Thymus (tissue), 11 donors: Measurements from ENCODE around the gene CFAP97D2. TPM values are rescaled to one million over a fixed set of nuclear protein-coding genes. Genes with fewer than 3 reads are reported as not detected.
"Not testable (repeated sequence)": the region's sequence is repeated elsewhere in the genome, so short reads cannot be mapped to it uniquely, and the experiment has no call there.

Source experiments
- DNase-seq, 9 donors: peaks; one replicate each; pipeline ENCODE4 v3.0.0-alpha.2; 2013; ENCODE audit warnings: low spot score in 9 of 9, low read depth in 6 of 9, missing footprints in 1 of 9
- H3K27ac ChIP-seq, 2 donors: one replicate each; pipeline ENCODE4 v1.5.1; 2013; ENCODE audit warnings: control low read depth in 1 of 2, low read depth in 1 of 2, low read length in 1 of 2, mild to moderate bottlenecking in 1 of 2, moderate library complexity in 1 of 2
- H3K27me3 ChIP-seq, 2 donors: one replicate each; pipeline ENCODE4 v1.5.1; 2013; ENCODE audit warnings: low read length in 1 of 2; ENCODE audit not compliant: control insufficient read depth in 2 of 2, insufficient read depth in 1 of 2
- H3K36me3 ChIP-seq, 2 donors: one replicate each; pipeline ENCODE4 v1.5.1; 2013; ENCODE audit warnings: low read length in 1 of 2, mild to moderate bottlenecking in 1 of 2, moderate library complexity in 1 of 2; ENCODE audit not compliant: control insufficient read depth in 2 of 2, insufficient read depth in 2 of 2
- H3K4me1 ChIP-seq, 2 donors: one replicate each; pipeline ENCODE4 v1.5.1; 2013; ENCODE audit warnings: low read length in 2 of 2; ENCODE audit not compliant: control insufficient read depth in 2 of 2, insufficient read depth in 2 of 2
- H3K4me3 ChIP-seq, 2 donors: one replicate each; pipeline ENCODE4 v1.5.1; 2013; ENCODE audit warnings: low read length in 2 of 2, control low read depth in 1 of 2, mild to moderate bottlenecking in 1 of 2
- H3K9me3 ChIP-seq, 2 donors: one replicate each; pipeline ENCODE4 v1.5.1; 2013; ENCODE audit warnings: low read length in 1 of 2, mild to moderate bottlenecking in 1 of 2; ENCODE audit not compliant: control insufficient read depth in 2 of 2, insufficient read depth in 1 of 2
- WGBS: extraction: QIAGEN DNeasy Blood & Tissue Kit; methylation state at CpG from one replicate; pipeline ENCODE4 v1.1.7; 2013; 5-methylcytosine and 5-hydroxymethylcytosine counted together
- polyA plus RNA-seq: library from polyadenylated mRNA; stranded (reverse); fragments of 200-250 nt; gene quantifications from one replicate; pipeline ENCODE4 v1.2.3, GENCODE V29; 2013
- total RNA-seq: library from RNA; stranded (reverse); fragments of 120-200 nt; gene quantifications from one replicate; pipeline ENCODE4 v1.2.4, GENCODE V29; 2013
- donor health status: healthy.

CFAP97D2 gene
- total and polyA plus RNA-seq, 2 donors = 0.34 to 0.66 TPM

DNA sequence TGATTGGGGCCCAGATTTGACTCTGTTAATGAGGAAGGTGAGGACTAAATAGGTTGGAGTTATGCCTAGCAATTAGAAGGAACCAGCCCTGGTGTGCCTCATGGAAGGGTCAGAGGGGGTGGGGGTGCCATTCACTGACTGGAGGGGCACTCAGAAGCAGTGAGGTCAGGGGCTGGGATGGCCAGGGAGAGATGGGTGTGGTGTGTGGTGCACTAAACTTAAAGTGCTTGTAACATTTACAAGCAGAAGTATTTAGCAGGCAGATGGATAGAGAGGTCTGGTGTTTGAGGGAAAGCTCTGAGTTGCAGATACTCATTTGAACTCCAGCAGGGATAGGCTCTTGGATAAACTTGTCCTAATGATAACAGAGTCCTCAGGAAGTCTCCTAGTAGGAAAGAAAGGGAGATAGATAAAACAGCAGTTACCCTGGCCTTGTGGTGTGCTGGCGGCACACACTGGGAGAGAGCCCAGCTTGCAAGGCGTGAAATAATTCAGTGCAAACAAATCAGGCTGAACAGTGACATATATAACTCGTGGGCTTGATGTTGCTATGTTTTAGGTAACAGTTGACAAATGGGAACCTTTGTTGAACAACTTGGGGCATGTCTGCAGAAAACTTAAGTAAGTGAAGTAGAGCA lies 82.4 kb downstream of the CFAP97D2 start:
- H3K9me3 ChIP-seq = no peaks in the 10 kb centered on the region
- no peaks in the 10 kb centered on the region for H3K27me3 ChIP-seq
- no peak overlapping the region for H3K27ac ChIP-seq
- H3K4me1 ChIP-seq = peaks cover 10 to 42% of the 10 kb centered on the region in 2 donors
- 90% methylated on average over 3 of the region's 3 CpGs for WGBS
- no peak for DNase-seq
- H3K36me3 ChIP-seq = peaks cover 62 to 96% of the 10 kb centered on the region in 2 donors
- no peak overlapping the region for H3K4me3 ChIP-seq

DNA sequence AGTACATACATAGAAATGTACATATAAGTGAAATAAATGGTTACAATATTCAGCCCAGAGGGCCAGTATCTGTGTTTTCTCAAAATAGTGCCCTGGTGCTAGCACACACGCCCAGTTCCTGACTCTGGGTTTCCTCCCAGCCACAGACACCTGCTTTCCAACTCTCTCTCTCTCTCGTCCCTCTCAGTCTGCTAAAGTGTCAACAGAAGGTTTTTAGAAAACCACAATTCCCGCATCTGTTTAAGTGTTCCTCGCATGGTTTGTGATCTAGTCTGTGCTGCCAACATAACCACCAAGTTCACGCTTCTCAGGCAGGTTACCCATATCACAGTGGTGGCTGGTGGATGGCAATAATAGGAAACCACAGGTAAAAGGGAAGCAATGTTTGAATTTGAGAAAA lies 84.5 kb downstream of the CFAP97D2 start:
- Histone ChIP-seq H3K27ac (peak overlapping the region in 1 of 2 donors; percentile 73), H3K4me3 (no peak overlapping the region), H3K9me3 (no peaks in the 10 kb centered on the region), H3K27me3 (no peaks in the 10 kb centered on the region), H3K4me1 (peaks cover 10 to 42% of the 10 kb centered on the region in 2 donors), H3K36me3 (peaks cover 66 to 93% of the 10 kb centered on the region in 2 donors)
- WGBS = 4% methylated on average over 5 of the region's 5 CpGs
- DNase-seq = peak in 6 of 9 donors; percentile 16 to 81 (median 42)

DNA sequence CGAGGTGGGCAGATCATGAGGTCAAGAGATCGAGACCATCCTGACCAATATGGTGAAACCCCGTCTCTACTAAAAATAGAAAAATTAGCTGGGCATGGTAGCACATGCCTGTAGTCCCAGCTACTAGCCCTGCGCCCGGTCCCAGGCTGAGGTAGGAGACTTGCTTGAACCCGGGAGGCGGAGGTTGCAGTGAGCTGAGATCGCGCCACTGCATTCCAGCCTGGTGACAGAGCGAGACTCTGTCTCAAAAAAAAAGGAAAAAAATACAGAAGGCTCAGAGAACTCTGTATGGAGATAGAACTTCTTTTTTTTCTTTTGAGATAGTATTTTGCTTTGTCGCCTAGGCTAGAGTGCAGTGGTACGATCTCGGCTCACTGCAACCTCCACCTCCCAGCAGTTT lies 85.3 kb downstream of the CFAP97D2 start:
- H3K9me3 ChIP-seq, H3K4me3 ChIP-seq, H3K27me3 ChIP-seq, H3K27ac ChIP-seq, DNase-seq: not testable (repeated sequence)
- H3K4me1 ChIP-seq = peaks cover 10 to 42% of the 10 kb centered on the region in 2 donors
- 96% methylated on average over 13 of the region's 13 CpGs for WGBS
- peaks cover 72 to 93% of the 10 kb centered on the region in 2 donors for H3K36me3 ChIP-seq

DNA sequence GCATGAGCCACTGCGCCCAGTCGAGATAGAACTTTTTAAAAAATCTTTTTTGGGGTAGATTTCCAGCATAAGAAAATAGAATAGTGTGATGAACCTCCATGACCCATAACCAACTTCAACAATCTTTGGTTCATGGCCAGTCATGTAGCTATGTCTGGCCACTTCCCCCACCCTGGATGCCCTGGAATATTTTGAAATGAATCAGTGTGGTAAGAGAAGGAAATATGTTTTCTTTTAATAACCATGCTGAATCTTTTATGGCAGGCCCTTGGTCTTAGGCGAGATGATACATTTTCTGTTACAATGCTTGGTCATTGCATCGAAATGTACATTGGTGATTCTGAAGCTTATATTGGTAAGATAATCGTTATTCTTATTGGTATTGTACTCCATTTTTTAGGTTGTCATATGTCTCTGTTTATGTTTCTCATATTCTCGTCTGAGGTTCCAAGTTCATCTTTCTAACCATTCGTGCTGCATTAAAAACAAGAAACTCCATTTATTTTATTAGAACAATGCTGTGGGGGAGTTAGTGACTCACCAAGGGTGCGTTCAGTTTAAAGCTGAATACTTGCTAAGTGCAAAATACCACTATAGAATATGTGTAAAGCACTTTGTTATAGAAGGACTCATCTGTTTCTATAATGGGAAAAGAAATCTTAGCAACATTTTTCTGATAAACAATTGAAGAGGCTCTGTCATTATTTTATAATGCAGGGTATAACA lies 86.0 kb downstream of the CFAP97D2 start:
- Histone ChIP-seq H3K27ac (no peak overlapping the region), H3K9me3 (no peaks in the 10 kb centered on the region), H3K4me1 (peaks cover 10 to 37% of the 10 kb centered on the region in 2 donors), H3K36me3 (peaks cover 69 to 91% of the 10 kb centered on the region in 2 donors), H3K4me3 (no peak overlapping the region), H3K27me3 (no peaks in the 10 kb centered on the region)
- DNase-seq = no peak
- WGBS = 98% methylated on average over 8 of the region's 8 CpGs

DNA sequence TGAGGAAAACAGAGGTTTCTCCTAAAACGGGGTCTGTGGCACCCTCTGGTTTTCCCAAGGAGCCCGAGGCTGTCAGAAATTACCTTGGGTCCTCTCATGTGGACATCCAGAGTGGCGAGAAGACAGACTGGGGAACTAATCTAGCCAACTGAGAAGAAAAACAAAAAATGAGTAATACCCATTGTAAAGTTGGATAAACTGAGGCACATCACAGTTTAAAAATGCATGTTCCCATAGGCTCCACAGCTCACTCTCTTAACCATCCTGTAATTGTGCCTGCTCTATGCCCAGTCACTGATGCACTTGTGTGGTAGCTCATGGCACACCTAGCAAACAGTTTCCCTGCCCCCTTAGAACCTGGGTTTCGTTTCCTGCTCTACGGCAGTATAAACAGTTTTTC lies 87.2 kb downstream of the CFAP97D2 start:
- peaks cover 68 to 86% of the 10 kb centered on the region in 2 donors for H3K36me3 ChIP-seq
- H3K4me1 ChIP-seq = peaks cover 10 to 27% of the 10 kb centered on the region in 2 donors
- H3K4me3 ChIP-seq = no peak overlapping the region
- H3K9me3 ChIP-seq = no peaks in the 10 kb centered on the region
- no peaks in the 10 kb centered on the region for H3K27me3 ChIP-seq
- DNase-seq = no peak
- WGBS = 99% methylated on average over 5 of the region's 5 CpGs
- no peak overlapping the region for H3K27ac ChIP-seq

DNA sequence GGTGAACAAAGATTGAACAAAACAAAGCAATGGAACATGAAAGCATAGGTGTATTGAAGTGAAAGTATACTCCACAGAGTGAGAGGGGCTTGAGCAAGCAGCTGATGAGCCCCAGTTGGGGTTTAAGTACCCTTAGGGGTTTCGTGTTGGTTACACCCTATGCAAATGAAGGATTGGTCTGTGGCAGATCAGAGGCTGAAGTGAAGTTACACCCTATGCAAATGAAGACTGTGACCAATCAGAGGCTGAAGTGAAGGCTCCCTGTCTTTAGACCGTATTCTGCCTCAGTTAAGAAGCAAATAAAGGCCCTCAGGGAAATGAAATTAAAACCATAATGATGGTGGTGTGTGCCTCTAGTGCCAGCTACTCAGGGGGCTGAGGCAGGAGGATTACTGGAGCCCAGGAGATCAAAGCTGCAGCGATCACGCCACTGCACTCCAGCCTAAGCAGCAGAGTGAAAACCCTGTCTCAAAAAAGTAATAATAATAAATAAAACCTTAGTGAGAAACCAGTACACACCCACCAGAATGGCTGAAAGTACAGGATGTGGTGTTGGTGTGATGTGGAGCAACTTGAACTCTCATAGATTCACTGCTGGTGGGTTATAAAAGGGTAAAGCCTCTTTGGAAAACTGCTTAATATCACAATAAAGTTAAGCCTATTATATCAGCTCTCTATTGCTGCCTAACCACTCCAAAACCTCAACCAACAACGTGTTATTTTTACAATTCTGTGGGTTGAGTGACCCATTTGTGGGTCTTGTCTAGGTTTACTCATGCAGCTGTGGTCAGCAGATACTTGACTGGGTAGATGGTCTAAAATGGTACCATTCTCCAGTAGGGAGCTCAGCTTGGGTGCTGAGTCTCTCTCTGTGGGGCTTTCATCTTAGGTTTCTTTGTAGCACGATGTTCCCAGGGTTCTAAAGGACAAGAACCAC lies 89.6 kb downstream of the CFAP97D2 start:
- H3K9me3 ChIP-seq = no peaks in the 10 kb centered on the region
- peaks cover 63 to 80% of the 10 kb centered on the region in 2 donors for H3K36me3 ChIP-seq
- H3K4me3 ChIP-seq = no peak overlapping the region
- H3K27ac ChIP-seq = no peak overlapping the region
- WGBS = 96% methylated on average over 6 of the region's 6 CpGs
- no peak for DNase-seq
- peaks cover 2 to 10% of the 10 kb centered on the region in 2 donors for H3K4me1 ChIP-seq
- no peaks in the 10 kb centered on the region for H3K27me3 ChIP-seq

DNA sequence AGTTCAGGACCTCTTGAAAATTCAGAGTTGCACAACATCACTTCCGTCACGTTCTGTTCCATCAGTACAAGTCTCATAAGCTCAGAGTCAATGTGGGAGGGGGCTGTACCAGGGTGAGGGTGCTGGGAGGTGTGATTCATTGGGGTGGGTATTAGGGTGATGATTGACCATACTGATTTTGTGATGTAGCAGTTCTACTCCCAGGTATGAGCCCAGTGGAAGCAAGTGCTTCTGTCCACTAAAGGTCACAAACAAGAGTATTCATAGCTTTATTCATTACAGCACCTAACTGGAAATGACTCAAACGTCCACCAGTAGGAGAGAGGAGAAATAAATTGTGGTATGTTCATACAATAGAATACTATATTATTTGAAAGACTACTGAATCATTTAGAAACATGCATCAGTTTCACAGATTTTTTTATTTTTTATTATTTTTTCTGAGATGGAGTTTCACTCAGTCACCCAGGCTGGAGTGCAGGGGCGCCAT lies 90.3 kb downstream of the CFAP97D2 start:
- no peak overlapping the region for H3K4me3 ChIP-seq
- H3K27ac ChIP-seq = no peak overlapping the region
- no peak for DNase-seq
- no peaks in the 10 kb centered on the region for H3K27me3 ChIP-seq
- peaks cover 0 to 6% of the 10 kb centered on the region in 2 donors for H3K4me1 ChIP-seq
- WGBS = 98% methylated on average over 4 of the region's 4 CpGs
- no peaks in the 10 kb centered on the region for H3K9me3 ChIP-seq
- peaks cover 65 to 81% of the 10 kb centered on the region in 2 donors for H3K36me3 ChIP-seq
